Loucy (cell line): ENCODE data around the gene MAP1LC3A.

Source experiments
- EZH2phosphoT487 ChIP-seq: fragments of 200-600 bp; IDR thresholded peaks from 2 replicates; pipeline ENCODE4 v1.6.1; 2018; ENCODE audit warnings: antibody characterized with exemption, mild to moderate bottlenecking, moderate library complexity, borderline replicate concordance
- TF ChIP-seq, protein P1 (sequence below): fragments of 200-600 bp; sonication (generic); conservative IDR thresholded peaks from 2 replicates; pipeline ENCODE4 v1.5.1; 2014; ENCODE audit warnings: mild to moderate bottlenecking, antibody characterized with exemption, low read length

DNA sequence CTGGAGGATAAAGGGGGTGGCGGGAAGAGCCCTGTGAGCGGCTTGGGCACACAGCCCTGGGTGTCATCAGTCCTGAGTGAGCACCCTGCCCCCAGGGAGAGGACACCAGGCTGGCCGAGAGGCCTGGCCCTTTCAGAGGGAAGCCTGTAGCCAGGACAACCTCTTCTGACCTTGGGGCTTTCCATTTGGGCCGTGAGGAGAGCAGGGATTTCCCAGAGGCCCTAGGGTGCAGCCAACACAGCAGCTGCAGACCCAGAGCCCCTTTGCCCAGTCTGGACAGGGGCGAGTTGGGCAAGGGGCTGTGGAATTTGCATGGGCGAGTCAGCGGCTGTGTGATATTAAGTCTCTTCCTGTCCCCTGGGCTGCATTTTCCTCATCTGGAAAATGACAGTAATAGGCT is 6.3 kb downstream of the MAP1LC3A start:
- TF ChIP-seq, protein P1, sequence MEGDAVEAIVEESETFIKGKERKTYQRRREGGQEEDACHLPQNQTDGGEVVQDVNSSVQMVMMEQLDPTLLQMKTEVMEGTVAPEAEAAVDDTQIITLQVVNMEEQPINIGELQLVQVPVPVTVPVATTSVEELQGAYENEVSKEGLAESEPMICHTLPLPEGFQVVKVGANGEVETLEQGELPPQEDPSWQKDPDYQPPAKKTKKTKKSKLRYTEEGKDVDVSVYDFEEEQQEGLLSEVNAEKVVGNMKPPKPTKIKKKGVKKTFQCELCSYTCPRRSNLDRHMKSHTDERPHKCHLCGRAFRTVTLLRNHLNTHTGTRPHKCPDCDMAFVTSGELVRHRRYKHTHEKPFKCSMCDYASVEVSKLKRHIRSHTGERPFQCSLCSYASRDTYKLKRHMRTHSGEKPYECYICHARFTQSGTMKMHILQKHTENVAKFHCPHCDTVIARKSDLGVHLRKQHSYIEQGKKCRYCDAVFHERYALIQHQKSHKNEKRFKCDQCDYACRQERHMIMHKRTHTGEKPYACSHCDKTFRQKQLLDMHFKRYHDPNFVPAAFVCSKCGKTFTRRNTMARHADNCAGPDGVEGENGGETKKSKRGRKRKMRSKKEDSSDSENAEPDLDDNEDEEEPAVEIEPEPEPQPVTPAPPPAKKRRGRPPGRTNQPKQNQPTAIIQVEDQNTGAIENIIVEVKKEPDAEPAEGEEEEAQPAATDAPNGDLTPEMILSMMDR = no peak
- TF ChIP-seq EZH2phosphoT487 = no peak
